ENCODE measurements around the gene GPR84. TPM values are rescaled to one million over a fixed set of nuclear protein-coding genes. Genes with fewer than 3 reads are reported as not detected.

GPR84 gene
- total and polyA plus RNA-seq, 10 of the 15 experiments (the other 5 are each of a cell fraction or from before 2014, with no cell fraction given), result 0.37 to 4.7 (median 2.6) TPM

GRCh38 chr12:54412786-54413185 lies 48.5 kb upstream of the GPR84 start:
- Histone ChIP-seq H3K36me3 (ENCODE audit: control insufficient read depth in 2 of 2, insufficient read depth in 2 of 2, low read length in 1 of 2) (no peaks in the 10 kb centered on the region), H4K20me1 (ENCODE audit: control insufficient read depth, insufficient read depth) (no peaks in the 10 kb centered on the region), H2AFZ (ENCODE audit: control insufficient read depth, low read depth, low read length) (peak overlapping the region; percentile 59), H3K27me3 (replicated peaks in 1 of 2; ENCODE audit: control insufficient read depth in 2 of 2, insufficient read depth in 2 of 2, low read length in 1 of 2) (peaks cover 0 to 3% of the 10 kb centered on the region in 2 experiments; a peak in 1 of 4 replicates), H3K27ac (ENCODE audit: control insufficient read depth, insufficient read depth) (no peak overlapping the region; the same call in 1 of the 2 replicates), H3K4me2 (ENCODE audit: control insufficient read depth, insufficient read depth) (peak overlapping the region; percentile 85), H3K79me2 (ENCODE audit: control insufficient read depth, insufficient read depth, low read length) (no peaks in the 10 kb centered on the region), H3K9ac (ENCODE audit: control insufficient read depth, insufficient read depth, low read length) (no peak overlapping the region), H3K9me3 (replicated peaks; ENCODE audit: control insufficient read depth, insufficient read depth, low read length) (no peaks in the 10 kb centered on the region), H3K4me3 (peak overlapping the region; percentile 52; the same call in 1 of the 2 replicates), H3K4me1 (ENCODE audit: control insufficient read depth, insufficient read depth, low read length) (peaks cover 16% of the 10 kb centered on the region)
- 59% methylated on average over 3 of the region's 3 CpGs for whole genome bisulfite sequencing (ENCODE audit: insufficient coverage, insufficient replicate concordance, low lambda C conversion rate, missing lambda C conversion rate)
- RAD21 ChIA-PET (ENCODE audit: unreplicated experiment), result interaction anchor here (0.6 to 4.1 kb wide), 5 partner anchors 13 to 198 kb away, joined by 3 to 34 read pairs (median 5); partner anchors contain the start of genes NCKAP1L and ZNF385A
- CTCF ChIA-PET, result interaction anchor here (0.6 to 13.8 kb wide), 7 partner anchors 12 to 187 kb away, joined by 3 to 251 read pairs (median 4); no protein-coding TSS in a partner anchor
- SMC1A ChIA-PET (ENCODE audit: uncharacterized antibody, unreplicated experiment), result interaction anchor here (0.7 to 4.2 kb wide), 5 partner anchors 13 to 1092 kb away, joined by 3 to 41 read pairs (median 3); partner anchors contain the start of gene AAAS
- in situ Hi-C loops (cut with MboI) (no loop called here), intact Hi-C loops (cut with micrococcal nuclease; ENCODE audit: unreplicated experiment) (no loop called here)
- BruUV-seq (replicated peaks), result no TSS peak
- FAIRE-seq (no peak), ATAC-seq (peak; percentile 32), DNase-seq (ENCODE audit: low read depth, low spot score) (no peak)
- POLR2A ChIA-PET, result interaction anchor here (1.5 to 8.4 kb wide), 2 partner anchors 12 to 25 kb away, joined by 3 to 41 read pairs; no protein-coding TSS in a partner anchor
- TF ChIP-seq NFYB (IDR thresholded peaks at IDR 0.05; ENCODE audit: insufficient read depth, low read depth, low read length), result 0 out of 2 replicates have a peak, but pooled peaks have one; percentile 14
- TF ChIP-seq RAD21 (IDR thresholded peaks at IDR 0.05; ENCODE audit: insufficient read depth, low read depth, low read length), result no peak
- no peak for TF ChIP-seq MAX (IDR thresholded peaks at IDR 0.05; ENCODE audit: low read depth, low read length)
- TF ChIP-seq TCF3 (IDR thresholded peaks at IDR 0.05; ENCODE audit: borderline replicate concordance, insufficient read depth, low read depth, low read length), result no peak
- no peak for TF ChIP-seq ZNF622 (IDR thresholded peaks at IDR 0.05)

GRCh38 chr12:54412348-54412747 lies 48.1 kb upstream of the GPR84 start:
- H3K27ac ChIP-seq (ENCODE audit: control insufficient read depth, insufficient read depth), result no peak overlapping the region
- no peak for ATAC-seq
- peaks cover 16% of the 10 kb centered on the region for H3K4me1 ChIP-seq (ENCODE audit: control insufficient read depth, insufficient read depth, low read length)
- WGBS (ENCODE audit: insufficient coverage, insufficient replicate concordance, low lambda C conversion rate, missing lambda C conversion rate), result 39% methylated on average over 4 of the region's 4 CpGs
- no peaks in the 10 kb centered on the region for H4K20me1 ChIP-seq (ENCODE audit: control insufficient read depth, insufficient read depth)
- FAIRE-seq, result no peak
- no peak overlapping the region for H3K9ac ChIP-seq (ENCODE audit: control insufficient read depth, insufficient read depth, low read length)
- no peaks in the 10 kb centered on the region for H3K9me3 ChIP-seq (replicated peaks; ENCODE audit: control insufficient read depth, insufficient read depth, low read length)
- no peaks in the 10 kb centered on the region; a peak in 1 of 4 replicates for H3K27me3 ChIP-seq (replicated peaks in 1 of 2; ENCODE audit: control insufficient read depth in 2 of 2, insufficient read depth in 2 of 2, low read length in 1 of 2)
- no peak overlapping the region for H3K4me2 ChIP-seq (ENCODE audit: control insufficient read depth, insufficient read depth)
- no peak for DNase-seq (ENCODE audit: low read depth, low spot score)
- no peaks in the 10 kb centered on the region for H3K36me3 ChIP-seq (ENCODE audit: control insufficient read depth in 2 of 2, insufficient read depth in 2 of 2, low read length in 1 of 2)
- SMC1A ChIA-PET (ENCODE audit: uncharacterized antibody, unreplicated experiment), result interaction anchor here (1.3 to 4.2 kb wide), 3 partner anchors 12 to 141 kb away, joined by 3 to 41 read pairs (median 31); no protein-coding TSS in a partner anchor
- no peaks in the 10 kb centered on the region for H3K79me2 ChIP-seq (ENCODE audit: control insufficient read depth, insufficient read depth, low read length)
- H2AFZ ChIP-seq (ENCODE audit: control insufficient read depth, low read depth, low read length), result no peak overlapping the region
- no peak overlapping the region for H3K4me3 ChIP-seq
- BruUV-seq (replicated peaks), result no TSS peak
- POLR2A ChIA-PET, result interaction anchor here (1.4 to 8.4 kb wide), 2 partner anchors 25 to 26 kb away, joined by 3 to 41 read pairs; no protein-coding TSS in a partner anchor
- intact Hi-C loops (cut with micrococcal nuclease; ENCODE audit: unreplicated experiment) (no loop called here), in situ Hi-C loops (cut with MboI) (no loop called here)
- CTCF ChIA-PET, result interaction anchor here (1.3 to 13.8 kb wide), 5 partner anchors 12 to 33 kb away, joined by 3 to 251 read pairs (median 4); no protein-coding TSS in a partner anchor
- RAD21 ChIA-PET (ENCODE audit: unreplicated experiment), result interaction anchor here (1.7 to 4.1 kb wide), 3 partner anchors 12 to 85 kb away, joined by 5 to 34 read pairs (median 16); partner anchors contain the start of gene NCKAP1L
- no peak for TF ChIP-seq NFXL1 (IDR thresholded peaks at IDR 0.05; ENCODE audit: borderline replicate concordance)
- no peak for TF ChIP-seq CBFB (IDR thresholded peaks at IDR 0.05; ENCODE audit: low read depth)
- no peak for TF ChIP-seq PAX5 (IDR thresholded peaks at IDR 0.05; ENCODE audit: borderline replicate concordance, low read depth, low read length)
- TF ChIP-seq IRF3 (IDR thresholded peaks at IDR 0.05), result no peak
- no peak for TF ChIP-seq STAT3 (IDR thresholded peaks at IDR 0.05; ENCODE audit: low read depth, low read length)
- no peak for TF ChIP-seq KAT2A (conservative IDR thresholded peaks at IDR 0.05; ENCODE audit: control insufficient read depth, low read depth, low read length)
- TF ChIP-seq KLF5 (IDR thresholded peaks at IDR 0.05; ENCODE audit: partially characterized antibody), result no peak
- TF ChIP-seq CREM (IDR thresholded peaks at IDR 0.05; ENCODE audit: low read depth), result no peak
- no peak for TF ChIP-seq ZBED1 (IDR thresholded peaks at IDR 0.05; ENCODE audit: borderline replicate concordance)
- no peak for TF ChIP-seq NFYA (IDR thresholded peaks at IDR 0.05; ENCODE audit: borderline replicate concordance, low read depth, low read length)

All from GM12878 (cell line).